Measurements from ENCODE around the gene IL2RA.
A peak's percentile ranks its signal among the peaks of the same experiment; 100 is the strongest.
"Not testable (repeated sequence)": the region's sequence is repeated elsewhere in the genome, so short reads cannot be mapped to it uniquely, and the experiment has no call there.

The IL2RA gene

GRCh38 chr10:5977471-5978229 is 84.5 kb downstream of the IL2RA start, which contains the start of gene IL15RA:
IL15RA (minus strand) TSS chr10:5977543; CDS start chr10:5977492, 51 bp downstream.
- DNase-seq = peak in 8 of 14 donors; percentile 18 to 66 (median 37)

DNA sequence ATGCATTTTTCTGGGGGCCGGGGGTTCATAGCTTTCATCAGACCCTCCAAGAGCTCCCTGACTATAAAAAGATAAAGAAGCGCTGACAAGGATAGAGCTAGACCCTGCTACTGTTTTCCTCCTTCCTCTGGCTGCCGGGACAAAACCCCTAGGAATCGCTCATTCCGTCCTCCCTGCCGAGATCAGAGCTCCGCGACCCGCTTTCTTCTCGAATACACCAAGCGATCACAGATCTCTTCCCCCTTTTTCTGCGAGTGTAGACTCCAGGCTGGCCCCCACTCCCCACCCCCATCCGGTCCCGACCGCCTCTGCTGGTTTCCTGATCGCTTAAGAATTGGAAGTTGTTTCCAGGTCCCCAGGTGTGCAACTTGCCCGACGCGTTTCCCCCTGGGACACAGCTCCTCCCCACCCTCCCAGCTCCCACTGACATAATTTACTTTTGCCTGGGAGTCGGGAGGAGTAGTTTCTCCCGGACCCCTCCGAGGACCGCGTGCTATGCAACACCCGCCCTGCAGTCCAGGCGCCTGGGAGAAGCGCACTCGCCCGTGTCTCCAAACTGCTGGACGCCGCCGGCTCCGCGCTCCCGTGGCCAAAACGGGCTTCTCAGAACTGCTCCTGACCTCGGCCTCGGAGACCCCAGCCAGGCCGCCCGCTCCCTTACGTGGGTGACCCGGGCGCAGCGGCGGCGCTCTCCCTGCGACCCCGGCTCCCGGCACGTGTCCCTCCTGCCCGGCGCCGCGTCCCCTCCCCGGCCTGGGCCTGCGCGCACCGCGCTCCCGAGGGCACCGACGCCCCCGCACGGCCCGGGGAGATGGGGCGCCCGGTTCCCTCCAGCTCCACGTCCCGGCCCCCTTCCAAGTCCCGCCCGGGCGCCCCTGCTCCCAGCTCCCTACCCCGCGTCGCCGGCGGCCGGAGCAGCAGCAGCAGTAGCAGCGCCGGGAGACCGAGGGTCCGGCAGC is 85.4 kb downstream of the IL2RA start:
- DNase-seq = peak in 6 of 14 donors; percentile 7 to 66 (median 37)

DNA sequence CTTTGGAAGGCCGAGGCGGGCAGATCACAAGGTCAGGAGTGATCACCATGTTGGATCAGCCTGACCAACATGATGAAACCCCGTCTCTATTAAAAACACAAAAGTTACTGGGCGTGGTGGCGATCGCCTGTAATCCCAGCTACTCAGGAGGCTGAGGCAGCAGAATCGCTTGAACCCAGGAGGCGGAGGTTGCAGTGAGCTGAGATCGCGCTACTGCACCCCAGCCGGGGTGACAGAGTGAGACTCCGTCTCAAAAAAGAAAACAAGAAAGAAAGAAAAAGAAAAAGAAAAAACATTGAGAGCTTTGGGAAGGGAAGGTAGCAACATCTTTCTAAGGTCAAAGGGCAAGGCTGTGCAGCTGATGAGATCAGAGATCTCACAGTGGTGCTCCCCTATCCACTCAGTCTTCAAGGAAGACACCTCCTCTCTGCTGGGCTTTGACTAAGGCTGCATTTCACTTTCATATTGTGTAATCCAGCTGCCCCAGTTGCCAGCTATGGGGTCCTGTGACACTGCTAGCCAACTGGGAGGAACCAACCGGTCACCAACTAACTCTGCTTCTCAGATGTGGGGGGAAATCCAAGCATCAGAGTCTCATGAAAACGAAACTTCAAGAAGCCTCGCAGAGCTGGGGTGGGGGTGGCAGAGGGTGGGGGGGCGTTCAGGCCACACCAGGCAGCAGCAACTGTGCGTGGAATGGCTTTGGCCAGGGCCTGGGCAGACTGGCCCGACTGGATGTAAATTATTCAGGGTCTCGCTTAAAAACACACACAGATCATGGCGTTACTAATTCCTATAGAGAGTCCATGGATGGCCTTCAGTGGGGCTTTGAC is 86.3 kb downstream of the IL2RA start:
- DNase-seq = peak in 5 of 14 donors; percentile 9 to 27 (median 22)

GRCh38 chr10:5973069-5973468 is 89.1 kb downstream of the IL2RA start:
- no peak for DNase-seq

DNA sequence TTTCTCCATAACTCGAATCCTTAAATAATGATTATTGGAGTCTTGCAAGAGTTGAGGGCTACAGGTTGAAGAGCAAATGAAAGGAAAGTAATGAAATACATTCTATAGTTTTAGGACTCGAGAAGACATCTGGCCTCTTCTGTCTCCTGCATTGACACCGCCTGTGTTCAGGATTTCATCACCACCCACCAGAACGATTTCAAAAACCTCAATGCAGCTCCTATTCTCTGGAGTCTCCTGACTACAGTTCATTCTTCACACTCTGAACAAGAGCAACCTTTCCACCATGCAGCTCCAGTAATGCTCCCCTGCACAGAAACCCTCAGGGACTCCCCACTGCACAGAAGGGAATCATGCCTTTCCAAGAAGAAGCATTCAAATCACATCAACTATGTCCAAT is 90.3 kb downstream of the IL2RA start:
- DNase-seq = no peak

DNA sequence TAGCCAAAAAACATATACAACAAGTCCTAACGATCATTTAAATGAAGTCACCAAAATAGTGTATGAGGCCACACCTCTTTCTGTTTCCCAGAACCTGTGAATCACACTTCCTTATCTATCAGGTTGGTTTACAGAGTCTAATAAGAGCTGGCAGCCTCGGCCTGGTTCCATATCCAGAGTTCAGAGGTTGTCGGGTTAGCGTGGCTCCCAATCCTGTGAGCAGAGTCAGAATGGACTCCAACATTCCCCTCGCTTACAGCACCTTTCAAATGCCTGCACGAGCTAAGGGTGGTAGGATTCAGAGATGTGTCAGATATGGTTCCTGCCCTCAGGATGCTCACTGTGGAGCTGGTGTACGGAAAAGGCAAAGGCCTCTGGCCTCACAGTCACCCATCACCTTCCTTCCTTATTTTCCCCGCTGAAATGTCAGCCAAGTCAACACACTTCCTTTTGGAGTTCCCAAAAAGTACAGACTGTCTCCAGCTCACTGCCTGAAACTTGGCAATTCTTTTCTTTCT is 90.8 kb downstream of the IL2RA start:
- DNase-seq = no peak

GRCh38 chr10:5970527-5970926 is 91.6 kb downstream of the IL2RA start:
- DNase-seq = no peak

- no peak for DNase-seq
These were observed 92.1 kb downstream of the IL2RA start for GRCh38 chr10:5970066-5970465.

- DNase-seq = no peak
These were observed 93.3 kb downstream of the IL2RA start for GRCh38 chr10:5968681-5969453.

GRCh38 chr10:5968037-5968680 is 94.0 kb downstream of the IL2RA start:
- no peak for DNase-seq

- no peak for DNase-seq
These were observed 96.9 kb downstream of the IL2RA start for GRCh38 chr10:5965266-5965665.

GRCh38 chr10:5964736-5965135 is 97.4 kb downstream of the IL2RA start:
- DNase-seq = no peak

DNA sequence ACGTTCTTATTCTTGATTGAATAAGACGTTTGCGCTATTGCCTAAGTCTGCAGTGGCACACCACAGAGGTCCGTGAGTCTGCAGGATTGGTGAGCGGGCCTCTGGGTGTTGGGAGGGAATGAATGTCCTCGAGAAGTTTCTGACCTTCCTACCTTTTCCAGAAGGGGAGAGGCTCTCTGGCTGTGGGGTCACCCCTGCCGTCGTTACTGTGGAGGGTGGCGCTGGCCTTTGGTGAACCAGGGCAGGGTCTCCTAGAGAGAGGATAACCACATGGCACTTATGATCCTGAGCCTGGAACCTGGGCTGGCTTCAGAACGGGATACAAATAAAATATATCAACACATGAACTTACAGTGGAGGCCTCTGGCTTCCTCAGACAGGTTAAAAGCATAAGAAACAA is 98.6 kb downstream of the IL2RA start:
- DNase-seq = no peak

DNA sequence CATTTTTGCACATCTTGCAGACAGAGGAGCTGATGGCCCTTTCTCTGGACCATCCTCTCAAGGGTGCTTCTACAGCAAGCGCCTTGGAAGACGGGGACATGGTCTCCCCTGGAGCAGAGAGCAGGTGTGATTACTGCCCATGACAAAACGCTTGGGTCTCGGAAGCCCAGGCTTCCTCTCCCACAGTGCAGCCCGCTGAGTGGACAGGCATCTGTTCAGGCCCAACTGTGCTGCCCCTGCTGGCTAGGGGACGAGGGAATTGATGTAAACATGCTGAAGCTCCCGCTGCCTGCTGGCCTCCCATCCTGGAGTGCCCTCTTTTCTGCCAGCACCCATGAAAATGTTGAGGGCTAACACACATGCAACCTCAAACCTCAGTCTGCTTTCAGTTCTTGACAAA is 99.1 kb downstream of the IL2RA start:
- no peak for DNase-seq

- not testable (repeated sequence) for DNase-seq
These were observed 99.7 kb downstream of the IL2RA start for GRCh38 chr10:5962358-5962940.

DNA sequence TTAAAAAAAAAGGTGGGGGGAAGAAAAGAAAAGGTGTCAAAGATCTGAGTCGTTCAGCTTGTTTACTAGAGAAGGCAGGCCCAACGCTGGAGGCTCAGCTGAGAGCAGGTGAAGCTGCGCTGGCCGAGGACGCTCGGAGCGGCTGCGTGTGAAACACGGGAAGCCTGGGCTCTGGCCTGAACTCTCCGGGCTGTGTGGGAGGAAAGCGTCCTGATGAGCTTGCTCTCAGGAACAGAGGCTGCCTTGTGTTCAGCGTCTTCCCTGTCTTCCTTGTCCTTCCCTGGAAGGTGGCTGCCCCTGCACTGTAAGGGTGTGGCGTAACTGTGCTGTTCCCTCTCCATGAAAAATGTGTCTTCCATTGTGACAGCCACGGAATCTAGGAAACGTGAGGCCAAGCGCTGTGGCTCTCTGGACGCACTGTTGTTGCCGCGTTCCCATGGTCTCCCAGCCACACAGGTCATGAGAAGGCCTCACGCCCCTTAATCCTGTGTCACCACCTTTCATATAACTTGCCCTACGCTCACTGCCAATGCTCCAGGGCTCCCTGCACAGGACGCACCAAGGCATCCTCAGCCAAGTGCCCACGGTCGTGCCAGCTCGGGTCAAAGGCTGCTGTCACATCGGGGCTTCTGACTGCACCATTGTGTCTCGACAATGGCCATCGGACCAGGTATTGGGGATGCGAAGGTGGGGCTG is 100.6 kb downstream of the IL2RA start:
- DNase-seq = no peak

GRCh38 chr10:5960973-5961275 is 101.2 kb downstream of the IL2RA start:
- DNase-seq = not testable (repeated sequence)

Measured in C1 segment of cervical spinal cord (tissue), 14 donors.